HepG2 (cell line): Measurements from ENCODE around the gene ELAVL2. TPM values are rescaled to one million over a fixed set of nuclear protein-coding genes. Genes with fewer than 3 reads are reported as not detected.

Source experiments
- ATAC-seq: fragments of 200-7000 bp; cut with Tn5 transposase; 3 replicates; pipeline ENCODE4 v1.9.1; 2020; ENCODE audit warnings: mild to moderate bottlenecking, moderate library complexity
- BruUV-seq: library from RNA; stranded (reverse); fragments of 400-500 nt; replicated peaks from 2 replicates; lab custom pipeline; 2021; lab: Mats Ljungman, UMichigan
- CTCF ChIA-PET: fragments of 300-600 bp; formaldehyde crosslinking; extraction: SDS; loops from one replicate; lab custom pipeline; 2021; ENCODE audit warnings: low total read pairs, inconsistent platforms, low intra/inter-chr PET ratio; lab: Yijun Ruan, JAX
- POLR2A ChIA-PET: fragments of 350-600 bp; sonication (Branson Sonifier 250); formaldehyde crosslinking; loops from one replicate; lab custom pipeline; 2020; ENCODE audit warnings: antibody characterized with exemption, inconsistent platforms; lab: Yijun Ruan, JAX
- DNase-seq: peaks from one replicate; pipeline ENCODE4 v3.0.0-alpha.2; 2015; ENCODE audit warnings: low spot score
- FAIRE-seq: peaks from 3 replicates; lab custom pipeline; 2011; peaks lifted over from hg19 to GRCh38; lab: Jason Lieb, UNC
- H2AFZ ChIP-seq: one replicate; pipeline ENCODE4 v1.6.1; 2011; ENCODE audit warnings: low read length, inconsistent platforms
- H3K27ac ChIP-seq: fragments of 300-600 bp; 3 replicates; pipeline ENCODE4 v1.8.0; 2011; ENCODE audit warnings: mixed run types, mild to moderate bottlenecking, mixed read lengths, low read length, inconsistent platforms; ENCODE audit not compliant: insufficient read depth; ENCODE audit errors: extremely low read length
- H3K27me3 ChIP-seq, 2 experiments: fragments of 200-600 bp in 1 of 2; 2 replicates in 1 of 2; 3 replicates in 1 of 2; pipeline versions ENCODE4 v1.6.0 to v1.8.0; 2011; ENCODE audit warnings: low read length in 2 of 2, mild to moderate bottlenecking in 2 of 2, moderate library complexity in 2 of 2, inconsistent platforms in 1 of 2; ENCODE audit not compliant: insufficient read depth in 2 of 2, control insufficient read depth in 1 of 2
- H3K36me3 ChIP-seq, 2 experiments: fragments of 200-600 bp in 1 of 2; replicated peaks in 1 of 2; 2 replicates in 1 of 2; 3 replicates in 1 of 2; pipeline versions ENCODE4 v1.5.1 to v1.8.0; 2011; ENCODE audit warnings: low read length in 2 of 2, inconsistent platforms in 1 of 2; ENCODE audit not compliant: insufficient read depth in 2 of 2, control insufficient read depth in 1 of 2
- H3K4me1 ChIP-seq: 2 replicates; pipeline ENCODE4 v1.5.1; 2012; ENCODE audit warnings: low read length, inconsistent platforms; ENCODE audit not compliant: insufficient read depth
- H3K4me2 ChIP-seq: 2 replicates; pipeline ENCODE4 v1.6.0; 2011; ENCODE audit warnings: low read depth, low read length, inconsistent platforms
- H3K4me3 ChIP-seq, 3 experiments: fragments of 200-600 bp in 1 of 3; sonication (generic), shearing (Covaris generic) in 1 of 3; replicated peaks in 1 of 3; 2 replicates each; pipeline ENCODE4 v1.5.1; 2011 to 2016; ENCODE audit warnings: low read length in 3 of 3, inconsistent platforms in 2 of 3, low read depth in 2 of 3, mild to moderate bottlenecking in 2 of 3, control low read depth in 1 of 3, mixed read lengths in 1 of 3; ENCODE audit not compliant: insufficient read depth in 1 of 3
- H3K79me2 ChIP-seq: one replicate; pipeline ENCODE4 v1.6.1; 2011; ENCODE audit warnings: low read length, inconsistent platforms; ENCODE audit not compliant: insufficient read depth
- H3K9ac ChIP-seq: 2 replicates; pipeline ENCODE4 v1.6.0; 2011; ENCODE audit warnings: mild to moderate bottlenecking, low read depth, low read length, inconsistent platforms; ENCODE audit not compliant: insufficient read depth
- H3K9me3 ChIP-seq: 2 replicates; pipeline ENCODE4 v1.5.1; 2012; ENCODE audit warnings: mild to moderate bottlenecking, low read length
- H4K20me1 ChIP-seq: 2 replicates; pipeline ENCODE4 v1.6.0; 2011; ENCODE audit warnings: inconsistent platforms, mild to moderate bottlenecking, low read length, moderate library complexity; ENCODE audit not compliant: insufficient read depth
- AGO1 ChIP-seq: fragments of 200-400 bp; formaldehyde crosslinking; IDR thresholded peaks from 2 replicates; pipeline ENCODE4 v1.6.1; 2017; ENCODE audit warnings: mild to moderate bottlenecking, low read depth, low read length, moderate library complexity; ENCODE audit not compliant: poor library complexity, severe bottlenecking
- FOXJ3 ChIP-seq: sonication (generic); formaldehyde crosslinking; IDR thresholded peaks from 2 replicates; pipeline ENCODE4 v1.4.0; 2020; ENCODE audit warnings: missing genetic modification reagents, mild to moderate bottlenecking, borderline replicate concordance
- FOXM1 ChIP-seq: sonication (generic); formaldehyde crosslinking; IDR thresholded peaks from 2 replicates; pipeline ENCODE4 v1.5.0; 2020; ENCODE audit warnings: missing genetic modification reagents
- HINFP ChIP-seq: sonication (generic); formaldehyde crosslinking; IDR thresholded peaks from 2 replicates; pipeline ENCODE4 v1.4.0; 2020; ENCODE audit warnings: low read depth, mild to moderate bottlenecking, missing genetic modification reagents
- NFIB ChIP-seq: sonication (generic); formaldehyde crosslinking; IDR thresholded peaks from 2 replicates; pipeline ENCODE4 v1.9.0; 2021; ENCODE audit warnings: missing genetic modification reagents, mild to moderate bottlenecking, borderline replicate concordance
- NR1H2 ChIP-seq: sonication (generic); formaldehyde crosslinking; IDR thresholded peaks from 2 replicates; pipeline ENCODE4 v1.8.1; 2022; ENCODE audit warnings: low read depth, missing genetic modification reagents, borderline replicate concordance
- PCBP1 ChIP-seq: fragments of 200-400 bp; formaldehyde crosslinking; IDR thresholded peaks from 2 replicates; pipeline ENCODE4 v1.6.1; 2017; ENCODE audit warnings: mild to moderate bottlenecking, low read depth, low read length, borderline replicate concordance
- ZNF234 ChIP-seq: sonication (generic); formaldehyde crosslinking; conservative IDR thresholded peaks from 2 replicates; pipeline ENCODE4 v1.5.1; 2020; ENCODE audit warnings: mild to moderate bottlenecking, missing genetic modification reagents
- ZNF253 ChIP-seq: sonication (generic); formaldehyde crosslinking; IDR thresholded peaks from 2 replicates; pipeline ENCODE4 v1.8.0; 2022; ENCODE audit warnings: mild to moderate bottlenecking, missing genetic modification reagents, borderline replicate concordance
- ZNF546 ChIP-seq: sonication (generic); formaldehyde crosslinking; conservative IDR thresholded peaks from 2 replicates; pipeline ENCODE4 v1.8.1; 2023; ENCODE audit warnings: mild to moderate bottlenecking, missing genetic modification reagents
- ZNF547 ChIP-seq: sonication (generic); formaldehyde crosslinking; IDR thresholded peaks from 2 replicates; pipeline ENCODE4 v1.5.1; 2020; ENCODE audit warnings: mild to moderate bottlenecking, missing genetic modification reagents
- ZNF660 ChIP-seq: sonication (generic); formaldehyde crosslinking; IDR thresholded peaks from 2 replicates; pipeline ENCODE4 v1.5.1; 2020; ENCODE audit warnings: mild to moderate bottlenecking, low read depth, missing genetic modification reagents, borderline replicate concordance
- ZNF773 ChIP-seq: sonication (generic); formaldehyde crosslinking; IDR thresholded peaks from 2 replicates; pipeline ENCODE4 v1.4.0; 2020; ENCODE audit warnings: missing genetic modification reagents, borderline replicate concordance
- ZNF792 ChIP-seq: IDR thresholded peaks from 2 replicates; pipeline ENCODE4 v1.6.1; 2016
- ZSCAN12 ChIP-seq: sonication (generic); formaldehyde crosslinking; IDR thresholded peaks from 2 replicates; pipeline ENCODE4 v1.9.0; 2021; ENCODE audit warnings: mild to moderate bottlenecking, missing genetic modification reagents
- ZXDC ChIP-seq: sonication (generic); formaldehyde crosslinking; IDR thresholded peaks from 2 replicates; pipeline ENCODE4 v1.5.0; 2020; ENCODE audit warnings: mild to moderate bottlenecking, missing genetic modification reagents
- WGBS: methylation state at CpG from one replicate; pipeline ENCODE4 v1.1.6; 2017; ENCODE audit warnings: low lambda C conversion rate; 5-methylcytosine and 5-hydroxymethylcytosine counted together
- in situ Hi-C: cut with HindIII; loops from 2 replicates; pipeline ENCODE4 v1.10.0; 2017; ENCODE audit warnings: low pct_unique_long_range_greater_than_20kb; ENCODE audit not compliant: extremely low pct_ligation_motif_present
- intact Hi-C: fragments of 100-400 bp; cut with micrococcal nuclease; formaldehyde crosslinking; loops from one replicate; pipeline ENCODE4 v1.10.0; 2022; ENCODE audit not compliant: unreplicated experiment
- polyA plus RNA-seq, 8 experiments: library from polyadenylated mRNA; depleted of rRNA in 3 of 8; stranded (reverse) in 7 of 8; unstranded in 1 of 8; fragments of >200 nt; fragmentation: Illumina TruSeq in 4 of 8; extraction: Trizol in 4 of 8; gene quantifications; 2 replicates each; pipeline versions ENCODE4 v1.2.1 to v1.2.3, GENCODE V29; 2011 to 2016; ENCODE audit warnings: low read depth in 4 of 8, missing spikeins in 1 of 8, mixed read lengths in 1 of 8; ENCODE audit not compliant: insufficient read depth in 1 of 8
- total RNA-seq, 5 experiments: library from RNA; depleted of rRNA; stranded (reverse); fragments of >200 nt; fragmentation: Illumina TruSeq; extraction: Trizol; gene quantifications; 2 replicates each; pipeline ENCODE4 v1.2.3, GENCODE V29; 2016; ENCODE audit warnings: low read depth in 1 of 5

The ELAVL2 gene
- total and polyA plus RNA-seq, 2 of the 13 experiments (the other 11 are each of a cell fraction or from before 2014, with no cell fraction given) = not detected

- Histone ChIP-seq H3K9ac (no peak overlapping the region), H3K4me1 (no peaks in the 10 kb centered on the region), H4K20me1 (no peaks in the 10 kb centered on the region), H3K27me3 (no peaks in the 10 kb centered on the region), H2AFZ (no peak overlapping the region), H3K9me3 (no peaks in the 10 kb centered on the region), H3K36me3 (no peaks in the 10 kb centered on the region), H3K4me2 (no peak overlapping the region), H3K79me2 (no peaks in the 10 kb centered on the region), H3K4me3 (no peak overlapping the region), H3K27ac (no peak overlapping the region)
- ATAC-seq (no peak), FAIRE-seq (no peak), DNase-seq (no peak)
- intact Hi-C loops = no loop called here
- POLR2A ChIA-PET = no interaction called here
- TF ChIP-seq ZNF547 (CRISPR knock-in tag) (no peak), PCBP1 (no peak), FOXJ3 (no peak), ZNF234 (CRISPR knock-in tag) (no peak), NFIB (no peak), ZNF792 (no peak), FOXM1 (CRISPR knock-in tag) (no peak), ZNF253 (CRISPR knock-in tag) (no peak), ZXDC (CRISPR knock-in tag) (no peak), ZNF660 (CRISPR knock-in tag) (no peak), HINFP (CRISPR knock-in tag) (no peak), ZSCAN12 (CRISPR knock-in tag) (no peak), ZNF546 (CRISPR knock-in tag) (no peak), AGO1 (no peak), ZNF773 (CRISPR knock-in tag) (no peak), NR1H2 (CRISPR knock-in tag) (no peak)
- CTCF ChIA-PET = no interaction called here
- WGBS = 15% methylated on average over 2 of the region's 2 CpGs
- in situ Hi-C loops = no loop called here
- BruUV-seq = no TSS peak
Observed at GRCh38 chr9:23841304-23841703, 15.3 kb upstream of the ELAVL2 start.
